Kidney (tissue), 14 donors: Measurements from ENCODE around the gene CNTRL. TPM values are rescaled to one million over a fixed set of nuclear protein-coding genes. Genes with fewer than 3 reads are reported as not detected.
A peak's percentile ranks its signal among the peaks of the same experiment; 100 is the strongest.

Experiments
- DNase-seq, 5 donors: peaks; one replicate each; pipeline ENCODE4 v3.0.0-alpha.2; 2013 to 2020
- FAIRE-seq: peaks from 2 replicates; lab custom pipeline; 2012; peaks lifted over from hg19 to GRCh38; lab: Jason Lieb, UNC
- H3K27ac ChIP-seq, 2 donors: one replicate each; pipeline ENCODE4 v1.7.0; 2013; ENCODE audit warnings: low read depth in 2 of 2, low read length in 2 of 2, inconsistent platforms in 1 of 2
- H3K27me3 ChIP-seq: one replicate; pipeline ENCODE4 v1.7.1; 2013; ENCODE audit warnings: low read length, inconsistent platforms; ENCODE audit not compliant: control insufficient read depth, insufficient read depth
- H3K36me3 ChIP-seq, 3 donors: one replicate each; pipeline versions ENCODE4 v1.7.0 to v1.7.1; 2013; ENCODE audit warnings: low read length in 3 of 3, control low read depth in 1 of 3, inconsistent platforms in 1 of 3; ENCODE audit not compliant: insufficient read depth in 3 of 3, control insufficient read depth in 2 of 3
- H3K4me1 ChIP-seq, 3 donors: one replicate each; pipeline versions ENCODE4 v1.7.0 to v1.7.1; 2013; ENCODE audit warnings: low read length in 3 of 3, inconsistent platforms in 1 of 3, low read depth in 1 of 3; ENCODE audit not compliant: control insufficient read depth in 2 of 3, insufficient read depth in 2 of 3
- H3K4me3 ChIP-seq, 3 donors: one replicate each; pipeline versions ENCODE4 v1.7.0 to v1.8.1; 2013; ENCODE audit warnings: low read length in 3 of 3, control low read depth in 1 of 3, inconsistent platforms in 1 of 3
- H3K9ac ChIP-seq, 3 donors: one replicate each; pipeline versions ENCODE4 v1.7.0 to v1.7.1; 2013; ENCODE audit warnings: low read length in 3 of 3, control low read depth in 1 of 3, inconsistent platforms in 1 of 3
- H3K9me3 ChIP-seq, 3 donors: one replicate each; pipeline versions ENCODE4 v1.7.0 to v1.7.1; 2013; ENCODE audit warnings: low read length in 3 of 3, control low read depth in 1 of 3, inconsistent platforms in 1 of 3; ENCODE audit not compliant: control insufficient read depth in 2 of 3, insufficient read depth in 1 of 3
- intact Hi-C: fragments of 100-400 bp; cut with DNase I; formaldehyde crosslinking; loops from one replicate; pipeline ENCODE4 v1.11.1; 2022
- polyA plus RNA-seq: library from polyadenylated mRNA; stranded (reverse); fragments of 350-450 nt; fragmentation: Illumina TruSeq; extraction: RNeasy Lipid Tissue Mini Kit (QIAGEN cat#74804); gene quantifications from one replicate; pipeline ENCODE4 v1.2.3, GENCODE V29; 2014; ENCODE audit warnings: low read depth, low replicate concordance; ENCODE audit not compliant: insufficient read depth
- total RNA-seq: library from RNA; stranded (reverse); fragmentation: NEBNext Ultra II Directional; extraction: Animal tissue kit (Norgen Biotek cat#: 25700); gene quantifications from one replicate; pipeline ENCODE4 v1.2.1, GENCODE V29; 2021
- TF ChIP-seq, protein P1 (sequence below): IDR thresholded peaks from 3 replicates; pipeline ENCODE4 v1.5.1; 2012; ENCODE audit warnings: mild to moderate bottlenecking, moderate library complexity, borderline replicate concordance; ENCODE audit not compliant: insufficient read depth; ENCODE audit errors: extremely low read depth
- donor health status: control.
- donor health status: control.
- donor health status: control.
- donor health status: control.
- donor health status: control.
- donor health status: DM: yes; HTN: yes; CAD: no.
- donor health status: Normal renal cell carcinoma (clear cell type).

Gene CNTRL
- total and polyA plus RNA-seq, 2 donors from 2014 or later: 3.4 to 17.7 TPM

DNA sequence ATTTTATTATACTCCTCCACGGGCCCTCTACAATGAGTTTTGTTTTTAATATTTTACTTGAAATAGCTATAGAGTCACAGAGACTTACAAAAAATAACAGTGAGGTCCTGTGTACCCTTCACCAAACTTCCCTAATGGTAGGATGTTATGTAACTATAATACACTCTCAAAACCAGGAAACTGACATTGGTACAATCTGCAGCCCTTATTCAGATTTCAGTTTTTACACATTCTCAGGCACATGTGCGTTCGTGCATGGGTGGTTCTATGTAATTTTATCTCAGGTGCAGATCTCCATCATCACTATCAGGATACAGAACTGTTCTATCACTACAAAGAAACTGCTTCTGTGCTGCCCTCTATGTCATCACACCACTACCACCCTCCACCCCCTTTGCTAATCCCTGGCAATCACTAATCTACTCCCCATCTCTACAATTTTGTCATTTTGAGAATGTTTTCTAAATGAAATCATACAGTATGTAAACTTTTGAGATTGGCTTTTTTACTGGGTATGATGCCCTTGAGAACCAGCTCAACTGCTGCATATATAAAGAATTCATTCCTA lies 110.5 kb downstream of the CNTRL start:
- H3K4me3 ChIP-seq: no peak overlapping the region
- no peak overlapping the region for H3K27ac ChIP-seq
- no peaks in the 10 kb centered on the region for H3K27me3 ChIP-seq
- intact Hi-C loops: no loop called here
- H3K9me3 ChIP-seq: no peaks in the 10 kb centered on the region
- no peak overlapping the region for H3K9ac ChIP-seq
- no peak for DNase-seq
- H3K36me3 ChIP-seq: peaks cover 3 to 13% (median 10%) of the 10 kb centered on the region in 3 donors
- FAIRE-seq: no peak
- H3K4me1 ChIP-seq: peaks cover 5 to 39% (median 11%) of the 10 kb centered on the region in 3 donors
- TF ChIP-seq, protein P1, sequence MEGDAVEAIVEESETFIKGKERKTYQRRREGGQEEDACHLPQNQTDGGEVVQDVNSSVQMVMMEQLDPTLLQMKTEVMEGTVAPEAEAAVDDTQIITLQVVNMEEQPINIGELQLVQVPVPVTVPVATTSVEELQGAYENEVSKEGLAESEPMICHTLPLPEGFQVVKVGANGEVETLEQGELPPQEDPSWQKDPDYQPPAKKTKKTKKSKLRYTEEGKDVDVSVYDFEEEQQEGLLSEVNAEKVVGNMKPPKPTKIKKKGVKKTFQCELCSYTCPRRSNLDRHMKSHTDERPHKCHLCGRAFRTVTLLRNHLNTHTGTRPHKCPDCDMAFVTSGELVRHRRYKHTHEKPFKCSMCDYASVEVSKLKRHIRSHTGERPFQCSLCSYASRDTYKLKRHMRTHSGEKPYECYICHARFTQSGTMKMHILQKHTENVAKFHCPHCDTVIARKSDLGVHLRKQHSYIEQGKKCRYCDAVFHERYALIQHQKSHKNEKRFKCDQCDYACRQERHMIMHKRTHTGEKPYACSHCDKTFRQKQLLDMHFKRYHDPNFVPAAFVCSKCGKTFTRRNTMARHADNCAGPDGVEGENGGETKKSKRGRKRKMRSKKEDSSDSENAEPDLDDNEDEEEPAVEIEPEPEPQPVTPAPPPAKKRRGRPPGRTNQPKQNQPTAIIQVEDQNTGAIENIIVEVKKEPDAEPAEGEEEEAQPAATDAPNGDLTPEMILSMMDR: no peak

DNA sequence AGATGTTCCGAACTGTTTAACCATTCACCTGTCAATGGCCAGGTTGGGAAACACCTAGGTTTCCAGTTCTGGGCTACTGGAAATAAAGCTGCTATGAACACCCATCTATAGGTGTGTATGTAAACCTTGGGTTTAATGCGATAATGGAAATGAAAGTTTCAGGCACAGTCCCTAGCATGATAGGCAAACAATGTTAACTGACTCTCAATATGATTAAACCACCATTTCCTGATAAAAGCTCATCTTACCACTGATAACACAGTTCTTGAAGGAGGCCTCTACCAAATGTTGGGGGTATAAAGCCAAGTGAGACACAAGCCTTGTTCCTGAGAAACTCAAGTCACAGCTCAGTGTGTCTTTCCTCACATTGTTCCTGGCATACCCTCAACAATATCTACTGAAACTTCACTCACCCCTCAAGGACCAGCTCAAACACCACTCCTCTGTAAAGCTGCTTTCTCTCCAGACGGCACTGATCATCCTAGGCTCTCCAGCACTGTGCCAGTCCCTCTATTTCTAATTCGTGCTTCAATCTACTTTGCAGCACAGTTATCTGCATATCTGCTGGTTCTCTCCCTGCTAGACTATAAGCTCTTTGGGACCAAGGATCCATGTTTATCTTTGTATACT lies 111.1 kb downstream of the CNTRL start:
- no peaks in the 10 kb centered on the region for H3K9me3 ChIP-seq
- no peak overlapping the region for H3K4me3 ChIP-seq
- DNase-seq (no peak), FAIRE-seq (no peak)
- no peak overlapping the region for H3K27ac ChIP-seq
- H3K36me3 ChIP-seq: peaks cover 3 to 11% (median 10%) of the 10 kb centered on the region in 3 donors
- no peak overlapping the region for H3K9ac ChIP-seq
- intact Hi-C loops: no loop called here
- peaks cover 5 to 43% (median 11%) of the 10 kb centered on the region in 3 donors for H3K4me1 ChIP-seq
- H3K27me3 ChIP-seq: no peaks in the 10 kb centered on the region
- TF ChIP-seq, protein P1: no peak

DNA sequence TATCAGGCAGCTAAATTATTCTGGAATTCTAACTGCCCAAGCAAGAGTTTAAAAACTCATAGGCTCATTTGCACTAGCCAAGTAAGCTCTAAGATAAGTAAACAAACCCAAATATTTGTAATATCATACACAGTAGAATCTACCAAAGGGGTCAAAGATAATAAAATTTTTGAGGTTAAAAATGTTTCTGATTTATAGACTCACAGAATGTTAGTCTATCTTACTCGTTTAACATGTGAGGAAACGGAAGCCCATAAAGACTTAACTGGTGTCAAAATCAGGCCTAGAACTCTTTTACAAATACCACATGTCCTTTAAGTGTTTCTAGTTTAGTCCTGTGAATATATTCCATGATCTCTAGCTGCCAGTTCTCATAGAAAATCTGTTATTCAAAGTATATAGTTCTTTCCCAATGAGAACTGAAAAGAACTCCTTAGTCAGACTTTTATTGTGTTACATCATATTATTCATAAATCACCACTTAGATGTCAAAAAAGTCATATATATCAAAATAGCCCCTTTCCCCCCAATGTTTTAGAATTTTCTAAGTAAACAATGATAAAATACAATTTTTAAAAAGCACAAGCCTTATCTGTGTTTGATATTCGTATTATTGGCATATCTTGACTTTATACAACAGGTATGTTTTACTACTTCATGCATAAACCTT lies 113.0 kb downstream of the CNTRL start:
- Histone ChIP-seq H3K27ac (no peak overlapping the region), H3K4me1 (peaks cover 2 to 44% (median 12%) of the 10 kb centered on the region in 3 donors), H3K9me3 (no peaks in the 10 kb centered on the region), H3K4me3 (no peak overlapping the region), H3K36me3 (peaks cover 0 to 7% (median 6%) of the 10 kb centered on the region in 3 donors), H3K27me3 (no peaks in the 10 kb centered on the region), H3K9ac (no peak overlapping the region)
- intact Hi-C loops: no loop called here
- TF ChIP-seq, protein P1: no peak
- DNase-seq (peak in 2 of 5 donors; percentile 29 to 68), FAIRE-seq (no peak)
